ENCODE data around the gene TEX13C. TPM values are rescaled to one million over a fixed set of nuclear protein-coding genes. Genes with fewer than 3 reads are reported as not detected.

TEX13C gene
- total and polyA plus RNA-seq, 2 of the 8 experiments (the other 6 are each of a cell fraction or from before 2014, with no cell fraction given), result 0.03 to 0.09 TPM

- Histone ChIP-seq H3K27ac (ENCODE audit: low read depth, low read length) (no peak overlapping the region), H2BK15ac (ENCODE audit: low read length) (no peak overlapping the region), H3K79me1 (ENCODE audit: low read depth, low read length) (no peaks in the 10 kb centered on the region), H3K23ac (ENCODE audit: insufficient read length) (no peak overlapping the region), H2AFZ (ENCODE audit: low read length) (no peak overlapping the region), H3K56ac (replicated peaks; ENCODE audit: insufficient read length, low read depth, low read length) (no peak overlapping the region), H4K20me1 (replicated peaks in 1 of 2; ENCODE audit: control insufficient read depth in 1 of 2, insufficient read depth in 2 of 2, low read length in 2 of 2) (no peaks in the 10 kb centered on the region), H3K79me2 (ENCODE audit: control insufficient read depth in 1 of 2, insufficient read depth in 2 of 2, low read length in 2 of 2) (no peaks in the 10 kb centered on the region), H2AK5ac (ENCODE audit: low read depth, low read length) (no peak overlapping the region), H3K4me2 (ENCODE audit: insufficient read depth in 1 of 2, low read depth in 2 of 2, low read length in 2 of 2) (no peak overlapping the region), H3K18ac (ENCODE audit: extremely low read depth, low read length) (no peak overlapping the region), H3K9me3 (ENCODE audit: insufficient read depth in 2 of 2, low read depth in 1 of 2, low read length in 1 of 2) (no peaks in the 10 kb centered on the region), H2BK20ac (ENCODE audit: low read length) (no peak overlapping the region), H3K4ac (replicated peaks; ENCODE audit: insufficient read length, low read depth, low read length) (no peak overlapping the region), H4K5ac (ENCODE audit: insufficient read length, low read depth, low read length) (no peak overlapping the region), H4K8ac (ENCODE audit: extremely low read depth, insufficient read depth, low read length) (no peak overlapping the region), H4K91ac (replicated peaks; ENCODE audit: insufficient read length, low read length) (no peak overlapping the region), H3K36me3 (ENCODE audit: control insufficient read depth in 2 of 4, insufficient read depth in 4 of 4, low read length in 3 of 4) (no peaks in the 10 kb centered on the region), H2BK120ac (replicated peaks; ENCODE audit: low read depth, low read length) (no peak overlapping the region), H3K4me3 (ENCODE audit: extremely low read depth in 1 of 4, insufficient read depth in 2 of 4, low read depth in 3 of 4, low read length in 4 of 4) (no peak overlapping the region), H3K4me1 (replicated peaks in 1 of 4; ENCODE audit: control insufficient read depth in 3 of 4, insufficient read depth in 4 of 4, low read length in 3 of 4) (no peaks in the 10 kb centered on the region), H3K9ac (replicated peaks in 1 of 4; ENCODE audit: extremely low read depth in 1 of 4, low read depth in 3 of 4, low read length in 3 of 4) (no peak overlapping the region), H3K23me2 (ENCODE audit: low read depth, low read length) (no peaks in the 10 kb centered on the region), H3K27me3 (replicated peaks in 1 of 4; ENCODE audit: control insufficient read depth in 3 of 4, extremely low read depth in 1 of 4, insufficient read depth in 3 of 4, low read length in 3 of 4) (no peaks in the 10 kb centered on the region), H2BK5ac (ENCODE audit: low read depth, low read length) (no peak overlapping the region), H2BK12ac (ENCODE audit: low read depth, low read length) (no peak overlapping the region), H3K14ac (ENCODE audit: insufficient read length) (no peak overlapping the region)
- ChIA-PET POLR2A (ENCODE audit: partially characterized antibody) (no interaction called here), CTCF (ENCODE audit: partially characterized antibody) (no interaction called here)
- 67% methylated on average over 1 of the region's 3 CpGs; no CpG with 5 or more reads in 1 of the 2 experiments for WGBS, 2 experiments (ENCODE audit: extremely low coverage in 1 of 2, insufficient coverage in 1 of 2, insufficient read length in 1 of 2, insufficient replicate concordance in 2 of 2, low coverage in 1 of 2, low lambda C conversion rate in 2 of 2, missing lambda C conversion rate in 1 of 2)
- FAIRE-seq (no peak), DNase-seq (ENCODE audit: low read depth in 1 of 2, low spot score in 2 of 2) (no peak)
- TF ChIP-seq CTBP2 (IDR thresholded peaks at IDR 0.05; ENCODE audit: borderline replicate concordance, insufficient read depth, insufficient read length, low read length), result no peak
- TF ChIP-seq SP2 (IDR thresholded peaks at IDR 0.05; ENCODE audit: low read length), result no peak
- TF ChIP-seq HDAC2 (IDR thresholded peaks at IDR 0.05; ENCODE audit: borderline replicate concordance in 1 of 2, low read depth in 2 of 2, low read length in 2 of 2), result no peak
- TF ChIP-seq MAX (IDR thresholded peaks at IDR 0.05), result no peak
- no peak for TF ChIP-seq ASH2L (IDR thresholded peaks at IDR 0.05; ENCODE audit: low read length)
- no peak for TF ChIP-seq MAFK (IDR thresholded peaks at IDR 0.05; ENCODE audit: low read depth, low read length)
- no peak for TF ChIP-seq GTF2F1 (IDR thresholded peaks at IDR 0.05; ENCODE audit: borderline replicate concordance, low read depth, low read length)
- no peak for TF ChIP-seq E2F6 (IDR thresholded peaks at IDR 0.05)
- no peak for TF ChIP-seq KDM5A (IDR thresholded peaks at IDR 0.05; ENCODE audit: low read length)
- TF ChIP-seq SUZ12 (IDR thresholded peaks at IDR 0.05; ENCODE audit: low read length), result no peak
- no peak for TF ChIP-seq NRF1 (IDR thresholded peaks at IDR 0.05; ENCODE audit: low read depth, low read length)
- TF ChIP-seq RBBP5 (IDR thresholded peaks at IDR 0.05; ENCODE audit: borderline replicate concordance, low read depth, low read length), result no peak
- TF ChIP-seq CHD1 (IDR thresholded peaks at IDR 0.05; ENCODE audit: low read depth, low read length), result no peak
Measured at GRCh38 chrX:125326599-125326998, 6.9 kb downstream of the TEX13C start.

Measured in H1 (cell line).